PC-9 (cell line): ENCODE results near the gene PITPNM3.

Source experiments
- CTCF ChIP-seq: fragments of 200-600 bp; sonication (generic); conservative IDR thresholded peaks from 2 replicates; pipeline ENCODE4 v1.6.1; 2017; ENCODE audit warnings: mixed run types, antibody characterized with exemption, mild to moderate bottlenecking, moderate library complexity
- EZH2 ChIP-seq: fragments of 200-600 bp; sonication (generic); IDR thresholded peaks from 2 replicates; pipeline ENCODE4 v1.8.0; 2017; ENCODE audit warnings: antibody characterized with exemption, low read depth

GRCh38 chr17:6587310-6587709 is 31.0 kb upstream of the PITPNM3 start:
- TF ChIP-seq EZH2 (no peak), CTCF (no peak)
